Measurements from ENCODE around the gene HNRNPH1. TPM values are rescaled to one million over a fixed set of nuclear protein-coding genes. Genes with fewer than 3 reads are reported as not detected.

HNRNPH1 gene
- total RNA-seq, 1 experiment from 2014 or later = 587 TPM

DNA sequence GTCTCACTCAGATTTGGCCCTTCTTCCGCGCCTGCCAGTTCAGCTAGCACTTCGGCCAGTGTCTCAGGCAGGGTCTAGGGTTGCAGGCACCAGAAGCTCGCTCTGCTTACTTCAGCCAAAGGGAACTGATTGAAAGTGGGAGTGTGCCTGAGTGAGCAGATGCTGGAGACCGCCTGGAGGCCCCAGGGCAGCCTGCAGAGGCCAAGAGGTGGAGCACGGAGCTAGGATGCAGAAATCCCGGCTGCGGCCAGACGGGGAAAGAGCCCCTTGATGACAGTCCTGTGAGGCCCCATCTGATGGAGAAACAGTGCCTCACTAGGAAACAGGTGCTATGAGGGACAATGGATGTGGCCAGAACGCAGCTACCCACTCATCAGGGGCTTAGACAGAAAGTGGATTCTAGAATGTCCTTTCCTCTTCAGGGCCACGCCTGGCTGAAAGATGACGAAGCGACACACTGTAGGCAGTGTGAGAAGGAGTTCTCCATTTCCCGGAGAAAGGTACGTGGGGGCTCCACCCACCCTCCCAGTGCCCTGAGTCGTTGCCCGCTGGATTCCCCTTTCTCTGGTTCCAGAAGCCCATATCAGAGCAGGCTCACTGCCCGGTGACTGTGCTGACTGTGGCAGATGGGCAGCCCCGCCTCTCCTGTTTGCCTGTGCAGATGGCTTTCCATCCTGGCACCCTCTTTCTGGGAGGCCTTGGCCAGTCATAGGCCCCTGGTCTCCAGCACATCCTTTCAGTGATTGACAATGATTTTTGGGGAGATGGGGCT is 16.1 kb downstream of the HNRNPH1 start:
- Histone ChIP-seq H3K9me3 (ENCODE audit: control insufficient read depth, insufficient read depth, low read depth, low read length) (no peaks in the 10 kb centered on the region), H3K27me3 (ENCODE audit: control insufficient read depth, insufficient read depth, low read length) (no peaks in the 10 kb centered on the region), H3K4me3 (ENCODE audit: low read depth in 2 of 2, low read length in 2 of 2) (no peak overlapping the region), H3K36me3 (ENCODE audit: control insufficient read depth, insufficient read depth, low read length) (peaks cover 3% of the 10 kb centered on the region), H3K27ac (ENCODE audit: low read length) (peak overlapping the region; percentile 25; the same call in 1 of the 2 replicates), H3K4me1 (ENCODE audit: control insufficient read depth, insufficient read depth, low read length) (peaks cover 38% of the 10 kb centered on the region)
- ATAC-seq = peak; percentile 34
- DNase-seq (ENCODE audit: low read depth, low spot score) = no peak
- POLR2A ChIA-PET = no interaction called here
- in situ Hi-C loops (cut with HindIII; ENCODE audit: low pct_unique_long_range_greater_than_20kb, low sequenced_read_pairs) = no loop called here
- intact Hi-C loops (cut with micrococcal nuclease; ENCODE audit: unreplicated experiment) = no loop called here
- no TSS peak for BruUV-seq (replicated peaks)
- TF ChIP-seq, protein P1, sequence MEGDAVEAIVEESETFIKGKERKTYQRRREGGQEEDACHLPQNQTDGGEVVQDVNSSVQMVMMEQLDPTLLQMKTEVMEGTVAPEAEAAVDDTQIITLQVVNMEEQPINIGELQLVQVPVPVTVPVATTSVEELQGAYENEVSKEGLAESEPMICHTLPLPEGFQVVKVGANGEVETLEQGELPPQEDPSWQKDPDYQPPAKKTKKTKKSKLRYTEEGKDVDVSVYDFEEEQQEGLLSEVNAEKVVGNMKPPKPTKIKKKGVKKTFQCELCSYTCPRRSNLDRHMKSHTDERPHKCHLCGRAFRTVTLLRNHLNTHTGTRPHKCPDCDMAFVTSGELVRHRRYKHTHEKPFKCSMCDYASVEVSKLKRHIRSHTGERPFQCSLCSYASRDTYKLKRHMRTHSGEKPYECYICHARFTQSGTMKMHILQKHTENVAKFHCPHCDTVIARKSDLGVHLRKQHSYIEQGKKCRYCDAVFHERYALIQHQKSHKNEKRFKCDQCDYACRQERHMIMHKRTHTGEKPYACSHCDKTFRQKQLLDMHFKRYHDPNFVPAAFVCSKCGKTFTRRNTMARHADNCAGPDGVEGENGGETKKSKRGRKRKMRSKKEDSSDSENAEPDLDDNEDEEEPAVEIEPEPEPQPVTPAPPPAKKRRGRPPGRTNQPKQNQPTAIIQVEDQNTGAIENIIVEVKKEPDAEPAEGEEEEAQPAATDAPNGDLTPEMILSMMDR (IDR thresholded peaks at IDR 0.05) = no peak
- TF ChIP-seq POLR2AphosphoS5 (IDR thresholded peaks at IDR 0.05; ENCODE audit: low read depth, low read length) (peak; percentile 20; the same call in 1 of the 2 replicates), TCF7L2 (IDR thresholded peaks at IDR 0.05; ENCODE audit: low read depth, low read length) (no peak), SIN3A (IDR thresholded peaks at IDR 0.05; ENCODE audit: borderline replicate concordance, insufficient read depth, low read depth, low read length) (no peak)
- TF ChIP-seq, protein P2, sequence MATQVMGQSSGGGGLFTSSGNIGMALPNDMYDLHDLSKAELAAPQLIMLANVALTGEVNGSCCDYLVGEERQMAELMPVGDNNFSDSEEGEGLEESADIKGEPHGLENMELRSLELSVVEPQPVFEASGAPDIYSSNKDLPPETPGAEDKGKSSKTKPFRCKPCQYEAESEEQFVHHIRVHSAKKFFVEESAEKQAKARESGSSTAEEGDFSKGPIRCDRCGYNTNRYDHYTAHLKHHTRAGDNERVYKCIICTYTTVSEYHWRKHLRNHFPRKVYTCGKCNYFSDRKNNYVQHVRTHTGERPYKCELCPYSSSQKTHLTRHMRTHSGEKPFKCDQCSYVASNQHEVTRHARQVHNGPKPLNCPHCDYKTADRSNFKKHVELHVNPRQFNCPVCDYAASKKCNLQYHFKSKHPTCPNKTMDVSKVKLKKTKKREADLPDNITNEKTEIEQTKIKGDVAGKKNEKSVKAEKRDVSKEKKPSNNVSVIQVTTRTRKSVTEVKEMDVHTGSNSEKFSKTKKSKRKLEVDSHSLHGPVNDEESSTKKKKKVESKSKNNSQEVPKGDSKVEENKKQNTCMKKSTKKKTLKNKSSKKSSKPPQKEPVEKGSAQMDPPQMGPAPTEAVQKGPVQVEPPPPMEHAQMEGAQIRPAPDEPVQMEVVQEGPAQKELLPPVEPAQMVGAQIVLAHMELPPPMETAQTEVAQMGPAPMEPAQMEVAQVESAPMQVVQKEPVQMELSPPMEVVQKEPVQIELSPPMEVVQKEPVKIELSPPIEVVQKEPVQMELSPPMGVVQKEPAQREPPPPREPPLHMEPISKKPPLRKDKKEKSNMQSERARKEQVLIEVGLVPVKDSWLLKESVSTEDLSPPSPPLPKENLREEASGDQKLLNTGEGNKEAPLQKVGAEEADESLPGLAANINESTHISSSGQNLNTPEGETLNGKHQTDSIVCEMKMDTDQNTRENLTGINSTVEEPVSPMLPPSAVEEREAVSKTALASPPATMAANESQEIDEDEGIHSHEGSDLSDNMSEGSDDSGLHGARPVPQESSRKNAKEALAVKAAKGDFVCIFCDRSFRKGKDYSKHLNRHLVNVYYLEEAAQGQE (IDR thresholded peaks at IDR 0.05; ENCODE audit: insufficient read depth in 1 of 2, low read depth in 2 of 2, low read length in 1 of 2) = no peak
- CTCF ChIA-PET = no interaction called here

DNA sequence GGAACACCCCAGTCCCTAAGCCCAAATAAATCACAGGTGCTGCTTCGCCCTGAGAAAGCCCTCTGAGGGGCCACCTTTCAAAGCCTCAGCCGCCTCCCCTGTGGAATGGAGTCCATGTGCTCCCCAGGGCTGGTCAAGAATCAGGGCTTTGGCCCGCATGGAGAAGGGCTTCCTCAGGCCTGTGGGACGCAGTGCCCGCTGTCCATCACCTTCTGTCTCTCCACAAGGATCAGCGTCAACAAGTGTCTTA is 16.6 kb downstream of the HNRNPH1 start:
- no TSS peak for BruUV-seq (replicated peaks)
- CTCF ChIA-PET = no interaction called here
- H3K36me3 ChIP-seq (ENCODE audit: control insufficient read depth, insufficient read depth, low read length) = peaks cover 3% of the 10 kb centered on the region
- H3K9me3 ChIP-seq (ENCODE audit: control insufficient read depth, insufficient read depth, low read depth, low read length) = no peaks in the 10 kb centered on the region
- peak; percentile 2 for ATAC-seq
- in situ Hi-C loops (cut with HindIII; ENCODE audit: low pct_unique_long_range_greater_than_20kb, low sequenced_read_pairs) = no loop called here
- no peak for DNase-seq (ENCODE audit: low read depth, low spot score)
- intact Hi-C loops (cut with micrococcal nuclease; ENCODE audit: unreplicated experiment) = no loop called here
- H3K4me3 ChIP-seq (ENCODE audit: low read depth in 2 of 2, low read length in 2 of 2) = no peak overlapping the region
- no peaks in the 10 kb centered on the region for H3K27me3 ChIP-seq (ENCODE audit: control insufficient read depth, insufficient read depth, low read length)
- H3K27ac ChIP-seq (ENCODE audit: low read length) = 0 out of 2 replicates have a peak overlapping the region, but pooled peaks have one; percentile 23
- peaks cover 33% of the 10 kb centered on the region for H3K4me1 ChIP-seq (ENCODE audit: control insufficient read depth, insufficient read depth, low read length)
- POLR2A ChIA-PET = no interaction called here
- TF ChIP-seq, protein P1 (IDR thresholded peaks at IDR 0.05) = no peak
- no peak for TF ChIP-seq TCF7L2 (IDR thresholded peaks at IDR 0.05; ENCODE audit: low read depth, low read length)
- TF ChIP-seq SIN3A (IDR thresholded peaks at IDR 0.05; ENCODE audit: borderline replicate concordance, insufficient read depth, low read depth, low read length) = 0 out of 2 replicates have a peak, but pooled peaks have one; percentile 48
- TF ChIP-seq POLR2AphosphoS5 (IDR thresholded peaks at IDR 0.05; ENCODE audit: low read depth, low read length) = peak; percentile 7; the same call in 1 of the 2 replicates
- TF ChIP-seq, protein P2 (IDR thresholded peaks at IDR 0.05; ENCODE audit: insufficient read depth in 1 of 2, low read depth in 2 of 2, low read length in 1 of 2) = no peak
